HG03135 (cell line): ENCODE measurements around the gene OR5AN1.
A peak's percentile ranks its signal among the peaks of the same experiment; 100 is the strongest.
"Not testable (repeated sequence)": the region's sequence is repeated elsewhere in the genome, so short reads cannot be mapped to it uniquely, and the experiment has no call there.

Experiments used
- ATAC-seq: cut with Tn5 transposase; IDR thresholded peaks from one replicate; pipeline ENCODE4 v1.9.1; 2021; ENCODE audit warnings: mild to moderate bottlenecking, moderate library complexity; ENCODE audit not compliant: unreplicated experiment

OR5AN1 gene, protein sequence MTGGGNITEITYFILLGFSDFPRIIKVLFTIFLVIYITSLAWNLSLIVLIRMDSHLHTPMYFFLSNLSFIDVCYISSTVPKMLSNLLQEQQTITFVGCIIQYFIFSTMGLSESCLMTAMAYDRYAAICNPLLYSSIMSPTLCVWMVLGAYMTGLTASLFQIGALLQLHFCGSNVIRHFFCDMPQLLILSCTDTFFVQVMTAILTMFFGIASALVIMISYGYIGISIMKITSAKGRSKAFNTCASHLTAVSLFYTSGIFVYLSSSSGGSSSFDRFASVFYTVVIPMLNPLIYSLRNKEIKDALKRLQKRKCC

GRCh38 chr11:59358595-59358994 lies at the start of gene OR5AN1:
OR5AN1 (plus strand) TSS chr11:59358895; CDS start chr11:59364459, 5,564 bp downstream.
- no peak for ATAC-seq

- no peak for ATAC-seq
These were observed 23.7 kb upstream of the OR5AN1 start for GRCh38 chr11:59335001-59335400.

DNA sequence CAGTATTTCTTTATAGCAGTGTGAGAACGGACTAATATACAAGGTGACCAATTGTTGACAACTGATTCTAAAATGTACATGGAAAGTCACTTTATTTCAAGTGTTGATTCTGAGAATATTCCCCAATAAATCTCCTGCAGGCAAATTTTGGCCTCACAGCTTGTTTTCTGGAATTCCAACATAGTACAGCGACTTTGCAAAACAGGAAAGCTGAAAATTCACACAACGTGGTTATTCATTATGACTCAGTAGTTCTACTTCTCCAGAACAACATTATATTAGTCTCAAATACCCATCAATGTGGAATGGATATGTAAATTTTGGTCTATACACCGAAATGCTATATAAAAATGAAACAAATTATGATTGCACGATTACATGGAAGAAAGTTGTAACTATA lies 22.5 kb upstream of the OR5AN1 start:
- ATAC-seq = no peak

DNA sequence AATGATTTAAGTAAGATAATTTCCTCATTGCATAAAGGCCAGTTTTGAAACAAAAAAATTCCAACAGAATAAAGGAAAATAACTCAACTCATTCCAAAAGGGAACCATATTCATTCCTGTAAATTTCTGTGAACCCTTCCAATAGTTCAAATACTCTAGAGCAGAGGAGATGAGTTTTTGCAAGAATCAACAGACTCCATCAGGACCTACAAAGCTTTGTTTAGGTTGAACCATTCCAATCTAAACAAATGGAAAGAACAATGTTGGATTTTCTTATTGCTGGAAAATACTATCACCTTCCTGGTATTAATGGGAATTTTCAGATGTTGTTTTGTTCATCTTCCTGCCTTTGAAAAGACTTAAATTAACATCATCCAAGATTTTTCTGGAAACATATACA lies 21.8 kb upstream of the OR5AN1 start:
- no peak for ATAC-seq

- not testable (repeated sequence) for ATAC-seq
These were observed 9.0 kb upstream of the OR5AN1 start for GRCh38 chr11:59349657-59350056.

- no peak for ATAC-seq
These were observed 3.5 kb upstream of the OR5AN1 start for GRCh38 chr11:59355226-59355625.

GRCh38 chr11:59356561-59356960 lies 2.1 kb upstream of the OR5AN1 start:
- no peak for ATAC-seq

GRCh38 chr11:59358020-59358419 lies 675 bp upstream of the OR5AN1 start:
- ATAC-seq = no peak

DNA sequence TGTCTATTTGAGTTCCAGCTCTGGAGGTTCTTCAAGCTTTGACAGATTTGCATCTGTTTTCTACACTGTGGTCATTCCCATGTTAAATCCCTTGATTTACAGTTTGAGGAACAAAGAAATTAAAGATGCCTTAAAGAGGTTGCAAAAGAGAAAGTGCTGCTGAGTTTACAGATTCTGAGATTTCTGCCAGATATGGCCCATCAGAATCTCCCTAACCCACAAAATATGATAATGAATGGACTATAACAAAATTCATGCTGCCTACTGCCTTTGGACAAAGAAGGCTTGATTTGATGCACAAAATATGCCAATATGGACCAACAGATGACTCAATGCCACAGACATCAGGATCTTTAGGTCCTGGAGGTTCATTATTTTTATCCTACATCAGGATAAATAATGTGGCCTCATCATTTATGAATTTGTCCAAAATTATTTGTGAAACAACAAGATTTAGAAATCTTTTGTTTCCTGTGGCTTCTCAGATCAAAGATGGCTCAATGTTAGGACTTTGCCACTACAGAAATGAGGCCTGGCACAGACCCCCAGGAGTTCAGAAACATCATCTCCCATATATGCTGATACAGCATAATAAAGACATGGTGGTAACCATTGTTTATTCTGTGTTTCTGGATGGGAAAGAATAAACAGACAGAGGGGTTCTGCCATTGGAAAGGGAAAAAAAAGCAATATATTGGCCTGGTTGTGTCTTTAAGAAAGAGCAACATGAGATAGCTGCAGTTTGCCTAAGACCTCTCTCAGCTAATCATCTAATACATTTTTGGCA lies 6.7 kb downstream of the OR5AN1 start:
- no peak for ATAC-seq

GRCh38 chr11:59368238-59369022 lies 9.7 kb downstream of the OR5AN1 start:
- no peak for ATAC-seq

- not testable (repeated sequence) for ATAC-seq
These were observed 13.6 kb downstream of the OR5AN1 start for GRCh38 chr11:59372324-59372723.

DNA sequence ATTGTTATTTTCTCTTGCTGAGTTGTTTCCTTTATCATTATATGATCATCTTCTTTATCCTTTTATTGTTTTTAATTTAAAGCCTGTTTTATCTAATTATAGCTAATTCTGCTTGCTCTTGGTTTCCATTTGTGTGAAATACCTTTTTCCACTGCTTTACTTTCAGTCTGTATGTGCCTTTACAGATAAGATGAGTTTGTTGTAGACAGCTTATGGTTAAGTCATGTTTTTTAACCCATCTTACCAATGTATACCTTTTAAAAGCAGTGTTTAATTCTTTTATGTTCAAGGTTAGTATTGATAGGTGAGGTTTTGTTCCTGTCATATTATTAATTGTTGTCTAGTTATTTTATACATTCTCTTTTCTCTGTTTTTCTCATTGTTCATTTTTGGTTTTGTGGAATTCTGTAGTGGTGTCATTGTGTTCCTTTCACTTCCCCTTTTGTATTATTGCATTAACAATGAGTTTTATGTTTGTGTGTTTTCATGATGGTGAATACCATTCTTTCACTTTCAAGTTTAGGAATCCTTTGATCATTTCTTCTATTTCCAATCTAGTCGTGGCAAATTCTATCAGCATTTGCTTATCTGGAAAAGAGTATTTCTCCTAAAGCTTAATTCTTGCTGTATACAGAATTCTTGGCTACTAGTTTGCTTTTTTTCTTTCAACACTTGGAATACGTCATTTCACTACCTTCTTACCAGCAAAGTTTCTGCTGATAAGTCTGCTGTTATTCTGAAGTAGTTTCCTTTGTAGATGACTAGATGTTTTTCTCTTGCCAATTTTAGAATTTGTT lies 21.8 kb downstream of the OR5AN1 start:
- peak; percentile 98 for ATAC-seq

DNA sequence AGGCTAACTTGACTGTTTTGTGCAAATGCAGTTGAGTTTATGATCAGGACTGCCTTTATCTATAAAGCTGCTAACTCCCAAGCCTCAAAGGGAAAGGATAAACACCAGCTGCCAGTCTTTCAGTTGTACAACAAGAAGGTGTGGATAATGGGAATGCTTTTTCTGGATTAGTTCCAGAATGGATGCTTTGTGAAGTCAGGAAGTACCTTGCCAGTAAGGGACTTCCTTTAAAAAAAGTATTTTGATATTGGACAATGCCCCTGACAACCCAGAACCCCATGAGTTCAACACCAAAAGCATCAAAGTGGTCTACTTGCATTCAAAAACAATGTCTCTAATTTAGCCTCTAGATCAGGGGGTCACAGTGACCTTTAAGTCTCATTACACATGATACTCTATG lies 35.5 kb downstream of the OR5AN1 start:
- no peak for ATAC-seq

GRCh38 chr11:59400461-59401261 lies 42.0 kb downstream of the OR5AN1 start:
- ATAC-seq = no peak

DNA sequence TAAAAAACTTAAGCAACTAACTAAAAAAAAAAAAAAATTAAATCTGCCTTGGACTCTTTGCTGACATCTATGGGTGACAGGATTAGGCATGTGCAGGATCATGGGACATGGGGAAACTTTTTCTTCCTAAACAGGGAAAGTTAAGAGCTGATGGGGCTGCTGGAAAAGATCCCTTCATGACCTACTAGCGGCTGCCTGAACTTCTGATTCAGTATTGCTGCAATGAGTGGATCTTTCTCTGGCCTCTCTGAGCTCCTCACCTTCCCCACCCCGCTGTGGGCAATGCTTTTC lies 42.5 kb downstream of the OR5AN1 start:
- no peak for ATAC-seq

DNA sequence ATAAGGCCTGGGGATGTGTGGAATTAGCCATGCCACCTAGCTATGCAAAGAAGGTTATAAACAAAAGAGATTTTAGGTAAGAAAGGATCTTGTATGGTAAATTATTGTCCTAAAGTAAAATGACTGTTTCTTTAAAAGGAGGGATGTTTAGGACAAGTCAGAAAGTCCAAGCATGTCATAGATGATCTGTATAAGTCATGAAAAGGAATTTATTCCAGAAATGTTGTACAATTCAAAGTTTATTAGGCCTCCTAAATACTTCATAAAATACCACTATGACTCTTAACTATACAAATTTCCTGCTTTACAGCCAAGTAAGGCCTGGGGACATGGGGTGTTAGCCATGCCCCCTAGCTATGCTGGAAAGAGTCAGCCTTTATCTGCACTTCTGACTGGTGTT lies 44.9 kb downstream of the OR5AN1 start:
- ATAC-seq = no peak

GRCh38 chr11:59413646-59414045 lies 55.0 kb downstream of the OR5AN1 start:
- ATAC-seq = no peak

DNA sequence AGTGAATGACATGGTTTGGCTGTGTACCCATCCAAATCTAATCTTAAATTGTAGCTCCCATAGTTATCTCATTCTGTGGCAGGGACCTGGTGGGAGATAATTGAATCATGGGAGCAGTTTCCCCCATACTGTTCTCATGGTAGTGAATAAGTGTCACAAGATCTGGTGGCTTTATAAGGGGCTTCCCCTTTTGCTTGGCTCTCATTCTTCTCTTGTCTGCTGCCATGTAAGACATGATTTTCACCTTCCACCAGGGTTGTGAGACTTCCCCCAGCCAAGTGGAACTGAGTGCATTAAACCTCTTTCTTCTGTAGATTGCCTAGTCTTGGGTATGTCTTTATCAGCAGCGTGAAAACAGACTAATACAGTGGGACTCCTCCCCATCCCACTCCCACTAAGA lies 56.4 kb downstream of the OR5AN1 start:
- ATAC-seq = no peak

- ATAC-seq = no peak
These were observed 57.9 kb downstream of the OR5AN1 start for GRCh38 chr11:59416613-59417012.

- no peak for ATAC-seq
These were observed 58.3 kb downstream of the OR5AN1 start for GRCh38 chr11:59417023-59417422.
